ENCODE data around the gene SNAP47.

SNAP47 gene

GRCh38 chr1:227796359-227796915, 61.2 kb downstream of the SNAP47 start:
- no peak for DNase-seq
- H3K27ac ChIP-seq, result no peak overlapping the region
- no peaks in the 10 kb centered on the region for H3K36me3 ChIP-seq (replicated peaks)
- peaks cover 8% of the 10 kb centered on the region for H3K27me3 ChIP-seq (replicated peaks)
- TF ChIP-seq, protein P1, sequence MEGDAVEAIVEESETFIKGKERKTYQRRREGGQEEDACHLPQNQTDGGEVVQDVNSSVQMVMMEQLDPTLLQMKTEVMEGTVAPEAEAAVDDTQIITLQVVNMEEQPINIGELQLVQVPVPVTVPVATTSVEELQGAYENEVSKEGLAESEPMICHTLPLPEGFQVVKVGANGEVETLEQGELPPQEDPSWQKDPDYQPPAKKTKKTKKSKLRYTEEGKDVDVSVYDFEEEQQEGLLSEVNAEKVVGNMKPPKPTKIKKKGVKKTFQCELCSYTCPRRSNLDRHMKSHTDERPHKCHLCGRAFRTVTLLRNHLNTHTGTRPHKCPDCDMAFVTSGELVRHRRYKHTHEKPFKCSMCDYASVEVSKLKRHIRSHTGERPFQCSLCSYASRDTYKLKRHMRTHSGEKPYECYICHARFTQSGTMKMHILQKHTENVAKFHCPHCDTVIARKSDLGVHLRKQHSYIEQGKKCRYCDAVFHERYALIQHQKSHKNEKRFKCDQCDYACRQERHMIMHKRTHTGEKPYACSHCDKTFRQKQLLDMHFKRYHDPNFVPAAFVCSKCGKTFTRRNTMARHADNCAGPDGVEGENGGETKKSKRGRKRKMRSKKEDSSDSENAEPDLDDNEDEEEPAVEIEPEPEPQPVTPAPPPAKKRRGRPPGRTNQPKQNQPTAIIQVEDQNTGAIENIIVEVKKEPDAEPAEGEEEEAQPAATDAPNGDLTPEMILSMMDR (IDR thresholded peaks at IDR 0.05; ENCODE audit: low read depth, low read length, missing control alignments), result no peak
- H3K4me3 ChIP-seq (ENCODE audit: low read depth, low read length), result no peak overlapping the region
- in situ Hi-C loops (cut with HindIII; ENCODE audit: low pct_ligation_motif_present, low sequenced_read_pairs), result no loop called here

- no peak for DNase-seq
- in situ Hi-C loops (cut with HindIII; ENCODE audit: low pct_ligation_motif_present, low sequenced_read_pairs), result no loop called here
- H3K27me3 ChIP-seq (replicated peaks), result peaks cover 8% of the 10 kb centered on the region
- no peaks in the 10 kb centered on the region for H3K36me3 ChIP-seq (replicated peaks)
- TF ChIP-seq, protein P1 (IDR thresholded peaks at IDR 0.05; ENCODE audit: low read depth, low read length, missing control alignments), result no peak
- H3K27ac ChIP-seq, result no peak overlapping the region
- no peak overlapping the region for H3K4me3 ChIP-seq (ENCODE audit: low read depth, low read length)
These were observed 61.9 kb downstream of the SNAP47 start for GRCh38 chr1:227797144-227797543.

DNA sequence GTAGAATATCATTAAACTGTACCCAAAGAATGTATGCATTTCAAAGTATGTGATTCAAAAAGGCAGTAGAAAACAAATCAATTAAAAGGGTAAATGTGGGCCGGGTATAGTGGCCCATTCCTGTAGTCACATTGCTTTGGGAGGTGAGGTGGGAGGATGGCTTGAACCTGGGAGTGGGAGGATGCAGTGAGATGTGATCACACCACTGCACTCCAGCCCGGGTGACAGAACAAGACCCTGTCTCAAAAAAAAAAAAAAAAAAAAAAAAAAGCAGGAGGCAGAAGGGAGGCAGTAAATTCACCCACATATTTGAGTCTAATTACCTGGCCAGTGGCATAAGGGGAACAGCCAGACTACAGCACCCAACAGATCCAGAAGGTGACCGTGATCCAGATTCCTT, 62.4 kb downstream of the SNAP47 start:
- TF ChIP-seq, protein P1 (IDR thresholded peaks at IDR 0.05; ENCODE audit: low read depth, low read length, missing control alignments), result no peak
- Histone ChIP-seq H3K27ac (no peak overlapping the region), H3K36me3 (replicated peaks) (no peaks in the 10 kb centered on the region), H3K4me3 (ENCODE audit: low read depth, low read length) (no peak overlapping the region), H3K27me3 (replicated peaks) (peaks cover 8% of the 10 kb centered on the region)
- in situ Hi-C loops (cut with HindIII; ENCODE audit: low pct_ligation_motif_present, low sequenced_read_pairs), result no loop called here
- no peak for DNase-seq

GRCh38 chr1:227798078-227798802, 63.0 kb downstream of the SNAP47 start:
- peaks cover 8% of the 10 kb centered on the region for H3K27me3 ChIP-seq (replicated peaks)
- H3K27ac ChIP-seq, result no peak overlapping the region
- no peak overlapping the region for H3K4me3 ChIP-seq (ENCODE audit: low read depth, low read length)
- DNase-seq, result no peak
- in situ Hi-C loops (cut with HindIII; ENCODE audit: low pct_ligation_motif_present, low sequenced_read_pairs), result no loop called here
- TF ChIP-seq, protein P1 (IDR thresholded peaks at IDR 0.05; ENCODE audit: low read depth, low read length, missing control alignments), result no peak
- no peaks in the 10 kb centered on the region for H3K36me3 ChIP-seq (replicated peaks)

- Histone ChIP-seq H3K27me3 (replicated peaks) (peaks cover 8% of the 10 kb centered on the region), H3K4me3 (ENCODE audit: low read depth, low read length) (no peak overlapping the region)
These were observed 64.5 kb downstream of the SNAP47 start for GRCh38 chr1:227799756-227800155.

More at GRCh38 chr1:227799756-227800155, 64.5 kb downstream of the SNAP47 start:
- no peak for DNase-seq
- Histone ChIP-seq H3K27ac (no peak overlapping the region), H3K36me3 (replicated peaks) (no peaks in the 10 kb centered on the region)
- TF ChIP-seq, protein P1 (IDR thresholded peaks at IDR 0.05; ENCODE audit: low read depth, low read length, missing control alignments), result no peak
- in situ Hi-C loops (cut with HindIII; ENCODE audit: low pct_ligation_motif_present, low sequenced_read_pairs), result no loop called here

Measured in brain microvascular endothelial cell (primary cell).